ENCODE measurements around the gene RNPS1.

DNA sequence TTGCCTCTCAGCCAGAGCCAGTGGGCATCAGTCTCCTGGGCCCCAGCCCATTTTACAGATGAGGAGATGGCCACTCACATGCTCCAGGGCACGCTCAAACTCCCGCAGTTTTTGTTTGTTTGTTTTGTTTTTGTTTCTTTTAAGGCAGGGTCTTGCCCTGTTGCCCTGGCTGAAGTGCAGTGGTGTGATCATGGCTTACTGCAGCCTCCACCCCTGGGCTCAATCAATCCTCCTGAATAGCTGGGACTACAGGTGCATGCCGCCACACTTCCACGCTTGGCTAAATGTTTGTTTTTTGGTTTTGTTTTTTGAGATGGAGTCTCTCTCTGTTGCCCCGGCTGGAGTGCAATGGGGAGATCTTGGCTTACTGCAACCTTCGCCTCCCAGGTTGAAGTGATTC lies 41.0 kb downstream of the RNPS1 start:
- no peak for TF ChIP-seq POLR2A (IDR thresholded peaks at IDR 0.05; ENCODE audit: extremely low read depth, insufficient read length)
- TF ChIP-seq, protein P1, sequence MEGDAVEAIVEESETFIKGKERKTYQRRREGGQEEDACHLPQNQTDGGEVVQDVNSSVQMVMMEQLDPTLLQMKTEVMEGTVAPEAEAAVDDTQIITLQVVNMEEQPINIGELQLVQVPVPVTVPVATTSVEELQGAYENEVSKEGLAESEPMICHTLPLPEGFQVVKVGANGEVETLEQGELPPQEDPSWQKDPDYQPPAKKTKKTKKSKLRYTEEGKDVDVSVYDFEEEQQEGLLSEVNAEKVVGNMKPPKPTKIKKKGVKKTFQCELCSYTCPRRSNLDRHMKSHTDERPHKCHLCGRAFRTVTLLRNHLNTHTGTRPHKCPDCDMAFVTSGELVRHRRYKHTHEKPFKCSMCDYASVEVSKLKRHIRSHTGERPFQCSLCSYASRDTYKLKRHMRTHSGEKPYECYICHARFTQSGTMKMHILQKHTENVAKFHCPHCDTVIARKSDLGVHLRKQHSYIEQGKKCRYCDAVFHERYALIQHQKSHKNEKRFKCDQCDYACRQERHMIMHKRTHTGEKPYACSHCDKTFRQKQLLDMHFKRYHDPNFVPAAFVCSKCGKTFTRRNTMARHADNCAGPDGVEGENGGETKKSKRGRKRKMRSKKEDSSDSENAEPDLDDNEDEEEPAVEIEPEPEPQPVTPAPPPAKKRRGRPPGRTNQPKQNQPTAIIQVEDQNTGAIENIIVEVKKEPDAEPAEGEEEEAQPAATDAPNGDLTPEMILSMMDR (IDR thresholded peaks at IDR 0.05; ENCODE audit: low read depth, low read length) = no peak

Data from NB4 (cell line).